Stimulated activated CD4-positive, alpha-beta T cell treated with anti-CD3 and anti-CD28 coated beads, TNF-alpha, amount 100 ng/mL, for 1 hour (primary cell): ENCODE results near the gene MOK.

ENCODE experiments used
- DNase-seq, 3 donors: peaks; one replicate each; pipeline ENCODE4 v3.0.0-alpha.2; 2020; ENCODE audit warnings: low read depth in 3 of 3, low spot score in 1 of 3

The MOK gene

DNA sequence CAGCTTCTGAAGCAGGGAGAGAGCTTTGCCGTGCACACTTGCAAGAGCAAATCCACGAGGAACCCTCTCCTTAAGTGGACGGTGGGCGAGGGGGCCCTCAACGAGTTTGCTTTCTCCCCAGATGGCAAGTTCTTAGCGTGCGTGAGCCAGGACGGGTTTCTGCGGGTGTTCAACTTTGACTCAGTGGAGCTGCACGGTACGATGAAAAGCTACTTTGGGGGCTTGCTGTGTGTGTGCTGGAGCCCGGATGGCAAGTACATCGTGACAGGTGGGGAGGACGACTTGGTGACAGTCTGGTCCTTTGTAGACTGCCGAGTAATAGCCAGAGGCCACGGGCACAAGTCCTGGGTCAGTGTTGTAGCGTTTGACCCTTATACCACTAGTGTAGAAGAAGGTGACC, 96.2 kb downstream of the MOK start:
- no peak for DNase-seq

DNA sequence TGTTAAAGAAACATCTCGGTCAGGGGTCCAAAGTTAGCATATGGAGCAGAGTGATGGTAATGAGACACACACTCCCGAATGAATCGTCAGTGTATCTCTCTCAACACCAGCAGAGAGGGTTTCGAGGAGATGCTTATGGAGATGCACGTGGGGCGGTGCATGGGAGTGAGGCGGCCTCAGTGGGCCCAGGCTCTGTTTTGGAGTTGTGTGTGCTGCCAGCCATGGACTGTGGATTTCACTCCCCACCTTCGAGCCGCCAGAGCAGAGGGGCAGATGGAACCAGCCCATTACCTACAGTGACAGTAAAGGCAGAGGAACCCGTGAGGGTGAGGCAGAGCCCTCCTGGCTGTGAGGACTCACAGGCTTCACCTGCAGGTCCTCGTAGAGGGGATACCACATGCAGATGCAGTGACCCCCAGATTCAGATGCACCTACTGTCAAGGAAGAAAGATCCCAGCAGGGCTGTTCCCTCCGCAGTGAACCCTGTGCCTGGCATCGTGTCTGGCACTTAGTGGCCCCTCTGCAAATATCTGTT, 97.1 kb downstream of the MOK start:
- DNase-seq, result no peak

DNA sequence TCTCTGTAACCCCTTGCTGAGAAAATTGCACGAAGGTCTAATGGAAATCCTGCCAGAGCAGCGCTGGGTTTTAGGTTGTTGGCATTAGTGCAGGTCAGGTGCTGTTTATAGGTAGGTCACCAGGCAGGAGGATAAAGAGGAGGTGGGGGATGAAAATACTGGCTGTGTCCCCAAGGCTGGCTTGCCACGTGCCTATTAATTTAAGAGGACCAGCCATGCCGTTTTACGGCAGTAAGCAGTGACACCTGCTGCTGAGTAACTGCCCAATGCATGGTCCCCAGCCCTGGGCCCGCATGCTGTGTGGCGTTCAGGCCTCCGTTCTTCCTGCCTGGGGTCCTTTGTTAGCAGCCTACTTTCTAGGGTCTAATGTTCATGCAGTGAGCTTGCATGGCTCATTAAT, 98.0 kb downstream of the MOK start:
- no peak for DNase-seq

DNA sequence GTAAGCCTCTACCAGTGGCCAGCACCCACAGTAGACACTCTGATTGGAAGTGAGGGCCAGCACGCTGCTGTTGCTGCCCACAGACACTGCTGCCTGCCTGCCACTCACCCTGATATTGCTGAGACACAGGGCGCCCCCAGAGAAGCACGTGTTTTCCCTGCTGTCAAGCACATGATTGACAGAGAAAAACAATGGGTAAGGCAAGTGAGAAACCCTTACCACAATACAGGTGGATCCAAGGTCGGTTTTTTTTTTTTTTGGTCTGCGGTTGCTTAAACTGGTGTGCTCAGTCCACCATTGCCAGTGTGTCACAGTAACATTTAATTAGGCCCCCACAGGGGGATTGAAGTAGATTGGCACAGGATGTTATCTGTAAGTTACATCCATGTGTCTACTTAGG, 99.4 kb downstream of the MOK start:
- no peak for DNase-seq

DNA sequence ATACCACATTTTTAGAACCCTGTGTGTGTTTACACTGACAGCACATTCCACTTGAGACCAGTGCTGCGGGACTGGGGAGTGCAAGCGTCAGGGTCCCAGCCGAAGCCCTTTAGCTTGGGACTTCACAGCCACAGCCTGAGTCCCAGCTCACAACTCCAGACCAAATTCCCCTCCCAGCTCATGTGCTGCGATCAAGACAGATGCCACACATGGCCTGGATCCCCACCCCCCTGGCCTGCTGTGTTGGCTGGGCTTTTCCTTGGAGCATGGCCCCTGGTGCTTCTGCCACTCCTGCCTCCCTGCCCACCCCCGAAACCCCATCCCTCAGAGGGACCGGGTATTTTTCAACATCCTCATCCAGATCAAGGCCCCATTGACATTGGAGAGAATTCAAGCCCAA, 101.6 kb downstream of the MOK start:
- DNase-seq, result no peak

DNA sequence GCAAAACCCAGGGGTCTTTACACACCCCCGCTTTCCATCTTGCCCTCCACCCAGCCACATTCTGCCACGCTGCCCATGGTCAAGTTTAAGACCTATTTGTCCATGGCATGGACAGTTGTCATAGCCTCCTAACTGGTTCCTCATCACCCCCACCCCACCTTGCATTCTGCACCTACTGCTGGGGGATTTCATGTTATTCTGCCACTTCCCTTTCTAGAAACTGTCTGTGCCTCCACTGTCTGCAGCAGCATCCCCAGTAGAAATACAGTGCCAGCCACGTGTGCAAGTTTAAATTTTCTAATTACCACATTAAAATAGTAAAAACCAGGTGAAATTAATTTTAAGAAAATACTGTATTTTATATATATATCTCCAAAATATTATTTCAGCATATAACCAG, 102.0 kb downstream of the MOK start:
- no peak for DNase-seq

DNA sequence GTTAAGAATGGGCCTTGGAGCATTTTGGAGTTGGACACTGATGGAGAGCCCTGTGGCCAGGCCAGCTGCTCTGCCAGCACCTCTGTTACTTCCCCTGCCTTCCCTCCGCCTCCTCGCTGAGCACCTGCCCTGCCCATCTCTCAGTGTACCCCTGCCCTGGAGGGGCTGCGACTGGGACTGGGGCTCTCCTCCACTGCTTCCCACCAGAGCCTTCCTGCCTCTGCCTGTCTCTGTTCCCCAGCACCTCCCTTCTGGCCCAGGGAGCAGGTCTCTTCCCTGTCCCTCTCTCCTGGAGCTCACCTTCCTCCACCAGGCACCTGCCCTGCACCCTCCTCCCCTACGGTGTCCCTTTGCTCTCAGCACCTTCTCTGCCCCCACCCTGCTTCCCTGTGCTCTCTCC, 103.2 kb downstream of the MOK start:
- no peak for DNase-seq

DNA sequence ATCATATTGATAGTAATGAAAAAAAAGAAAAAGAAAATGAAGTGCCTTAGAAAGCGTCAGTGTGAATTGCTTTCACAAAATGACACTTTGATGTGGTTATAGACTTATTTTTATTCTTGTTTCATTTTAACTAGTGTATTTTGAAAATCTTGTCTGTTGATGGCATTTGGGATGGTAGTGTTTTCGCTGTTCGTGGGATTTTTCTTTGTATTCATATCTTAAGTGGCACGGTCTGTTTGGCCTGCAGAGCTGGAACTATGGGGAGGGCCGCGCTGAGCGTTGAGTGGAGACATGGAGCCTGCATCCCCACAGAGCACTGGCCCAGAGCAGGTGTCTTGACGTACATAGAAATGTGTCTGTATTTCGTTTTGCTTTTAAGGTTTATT, 103.6 kb downstream of the MOK start:
- no peak for DNase-seq

DNA sequence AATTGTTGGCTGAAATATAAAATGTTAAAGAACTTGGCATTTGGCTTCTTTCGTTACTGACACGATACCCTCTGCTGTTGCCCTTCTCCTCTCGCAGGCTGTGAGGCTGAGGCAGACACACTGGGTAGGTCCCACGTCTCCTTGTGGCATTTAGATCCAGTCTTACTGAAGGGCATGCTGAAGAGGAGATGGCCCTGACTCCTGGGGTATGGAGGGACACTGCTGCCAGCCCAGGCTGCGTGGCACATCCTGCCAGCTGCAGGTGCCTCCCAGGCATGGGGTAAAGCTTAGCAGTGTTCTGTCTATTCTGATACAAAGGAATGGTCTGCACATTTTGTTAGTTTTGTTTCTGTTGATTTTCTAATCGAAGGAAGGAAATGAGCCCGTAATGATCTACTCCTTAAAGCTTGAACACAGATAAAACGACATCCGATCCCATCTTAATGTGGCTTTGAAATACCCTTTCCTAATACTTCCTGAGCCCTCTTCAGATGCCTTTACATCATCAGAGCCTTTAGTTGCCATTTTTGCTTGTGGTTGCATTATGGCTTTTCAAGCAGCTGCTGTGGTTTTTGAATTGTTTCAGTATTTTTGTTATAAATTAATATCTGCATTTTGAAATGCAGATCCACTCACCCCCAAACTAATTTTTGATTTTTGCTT, 104.1 kb downstream of the MOK start:
- no peak for DNase-seq

DNA sequence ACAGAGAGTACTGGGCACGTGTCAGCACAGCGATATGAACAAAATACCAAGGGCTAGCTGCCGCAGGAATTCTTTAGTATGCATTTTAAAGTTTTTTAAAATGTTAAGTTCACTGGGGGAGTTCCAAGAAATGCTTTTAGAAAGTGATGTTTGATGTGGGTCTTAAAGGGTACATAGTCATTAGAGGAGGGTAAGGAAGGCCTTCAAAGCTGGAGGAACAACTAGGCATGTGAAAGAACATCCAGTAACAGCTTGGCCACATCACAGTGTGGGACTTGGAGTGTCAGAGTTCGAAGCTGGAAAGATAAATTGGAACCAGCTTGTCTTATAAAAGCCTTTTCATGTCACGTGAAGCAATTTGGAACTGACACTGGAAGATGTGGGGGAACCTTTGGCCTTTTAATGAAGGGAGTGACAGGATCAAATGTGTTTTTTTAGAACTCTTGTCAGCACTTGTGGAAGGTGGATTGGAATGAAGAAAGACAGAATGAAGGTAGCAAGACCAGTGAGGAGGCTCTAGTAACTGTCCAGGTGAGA, 107.6 kb downstream of the MOK start:
- DNase-seq, result no peak

DNA sequence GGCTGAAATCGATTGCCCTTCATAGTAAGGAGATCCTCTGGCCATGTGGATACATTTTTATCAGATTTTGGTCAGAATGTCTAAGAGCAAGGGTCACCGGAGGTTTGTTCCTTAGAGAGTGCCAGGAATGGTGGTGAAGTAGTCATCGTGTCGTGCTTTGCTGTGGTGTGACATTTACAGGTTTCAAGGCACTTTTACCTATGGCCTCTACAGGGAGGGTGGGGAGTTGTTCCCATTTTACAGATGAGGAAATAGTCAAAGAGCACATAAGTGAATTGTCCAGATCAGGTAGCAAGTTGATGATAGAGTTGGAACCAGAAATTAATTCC, 108.1 kb downstream of the MOK start:
- no peak for DNase-seq

DNA sequence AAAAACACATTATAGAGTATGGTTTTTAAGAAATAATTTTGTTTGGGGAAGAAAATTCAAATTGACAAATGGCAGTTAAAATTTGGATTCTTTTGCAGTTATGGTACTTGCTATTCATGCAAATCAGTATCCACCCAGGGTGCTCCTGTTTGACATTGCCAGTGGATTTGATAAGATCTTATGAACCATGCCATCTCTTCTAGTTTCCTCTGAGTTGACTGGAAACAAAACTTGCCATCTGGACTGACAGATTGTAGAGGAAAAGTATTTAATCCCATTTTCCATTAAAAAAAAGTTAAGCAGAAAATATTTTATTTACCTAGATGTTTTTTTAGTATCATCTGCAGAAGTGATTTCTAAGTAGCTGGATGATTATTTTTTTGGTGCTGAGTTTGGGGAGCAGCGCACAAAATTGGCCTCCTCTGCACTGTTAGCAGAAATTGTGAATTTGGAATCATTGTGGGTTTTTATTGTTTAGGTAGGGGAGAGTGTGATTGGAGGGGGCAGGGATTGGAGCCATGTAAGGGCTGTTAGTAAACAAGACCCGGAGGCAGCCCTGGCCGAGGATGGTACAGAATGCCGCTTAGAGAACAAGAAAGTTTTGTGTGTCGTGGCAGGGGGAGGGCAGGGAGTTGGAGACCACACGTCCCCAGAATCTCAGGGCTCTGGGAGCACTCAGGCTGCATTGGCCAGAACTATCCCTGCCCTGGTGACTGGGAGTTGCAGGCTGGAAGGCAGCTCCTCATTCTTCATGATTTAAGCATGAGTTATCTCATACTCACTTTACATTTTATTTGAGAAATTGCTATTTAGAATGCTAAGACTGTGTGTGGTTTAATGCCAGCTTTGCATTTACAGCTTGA, 108.7 kb downstream of the MOK start:
- no peak for DNase-seq

DNA sequence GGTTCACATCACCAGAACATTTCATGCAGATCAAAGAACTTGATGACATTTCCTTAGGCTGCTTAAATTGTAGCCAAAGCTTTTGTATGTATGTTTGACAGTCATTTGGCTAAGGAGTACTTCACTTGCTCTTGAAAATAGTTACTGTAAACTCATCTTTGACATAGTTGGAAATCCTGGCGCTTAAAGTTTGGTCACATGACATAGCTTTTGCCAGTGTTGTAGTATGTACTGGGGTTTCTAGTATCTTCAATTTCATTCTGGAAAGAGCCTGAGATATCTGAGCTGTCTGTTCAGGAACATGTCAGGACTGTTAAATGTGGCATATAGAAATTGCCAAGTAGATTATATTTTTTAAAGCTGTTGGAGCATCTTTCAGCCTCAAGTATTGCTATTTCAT, 109.5 kb downstream of the MOK start:
- DNase-seq, result no peak

DNA sequence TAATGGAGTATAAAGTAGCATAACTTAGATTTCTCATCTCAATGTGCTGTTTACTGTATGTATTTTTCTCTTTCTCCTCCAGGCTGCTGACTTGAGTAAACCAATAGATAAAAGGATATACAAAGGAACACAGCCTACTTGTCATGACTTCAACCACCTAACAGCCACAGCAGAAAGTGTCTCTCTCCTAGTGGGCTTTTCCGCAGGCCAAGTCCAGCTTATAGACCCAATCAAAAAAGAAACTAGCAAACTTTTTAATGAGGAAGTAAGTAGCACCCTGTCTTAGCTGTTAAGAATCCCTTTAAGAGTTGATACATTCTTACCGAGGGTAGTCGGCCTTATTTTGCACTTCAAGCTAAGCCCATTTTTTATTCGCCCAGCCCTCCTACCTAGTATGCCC, 110.1 kb downstream of the MOK start:
- DNase-seq, result no peak

DNA sequence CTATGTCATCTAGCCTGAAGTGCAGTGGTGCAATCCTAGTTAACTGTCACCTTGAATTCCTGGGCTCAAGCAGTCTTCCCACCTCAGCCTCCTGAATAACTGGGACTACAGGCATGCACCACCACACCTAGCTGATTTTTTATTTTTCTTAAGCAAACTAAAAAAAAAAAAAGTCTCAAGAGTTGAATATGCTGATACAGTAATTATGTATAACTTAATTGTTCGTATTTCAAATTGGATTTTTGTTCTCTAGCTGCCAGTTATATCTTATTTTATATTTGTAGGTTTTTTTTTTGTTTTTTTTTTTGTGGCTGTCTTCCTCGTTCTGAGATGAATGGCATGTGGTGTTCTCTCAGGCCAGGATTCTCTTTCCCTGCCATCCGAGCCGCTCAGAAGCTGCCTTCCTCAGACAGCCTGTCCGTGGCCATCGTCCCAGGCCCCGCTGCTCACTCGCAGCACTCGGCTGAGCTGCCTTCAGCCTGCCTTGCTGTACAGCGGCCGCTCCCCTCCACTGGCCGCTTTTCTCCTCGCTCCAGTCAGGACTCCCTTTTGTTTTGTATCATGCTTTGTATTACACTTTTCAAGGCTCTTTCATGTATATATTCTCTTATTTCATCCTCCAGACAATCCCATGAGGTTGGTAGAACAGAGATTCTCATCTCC, 112.0 kb downstream of the MOK start:
- no peak for DNase-seq

DNA sequence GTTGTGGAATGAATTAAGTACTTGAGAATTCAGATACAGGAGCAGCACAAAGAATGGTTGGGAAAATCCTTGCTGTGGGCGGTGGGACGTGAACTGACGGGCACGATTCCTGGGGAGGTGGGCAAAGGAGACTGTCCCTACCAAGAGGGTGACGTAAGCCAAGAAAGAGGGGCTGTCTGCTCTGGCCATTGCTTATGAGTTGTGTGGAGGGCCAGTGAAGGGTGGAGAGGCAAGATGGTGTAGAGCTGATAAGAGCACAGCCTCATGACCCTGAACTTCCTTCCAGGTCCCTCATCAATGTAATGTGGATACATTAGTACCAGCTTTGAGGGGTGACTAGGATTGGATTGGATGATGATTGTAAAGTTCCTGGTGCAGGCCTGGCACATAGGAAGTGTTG, 115.1 kb downstream of the MOK start:
- DNase-seq, result no peak

DNA sequence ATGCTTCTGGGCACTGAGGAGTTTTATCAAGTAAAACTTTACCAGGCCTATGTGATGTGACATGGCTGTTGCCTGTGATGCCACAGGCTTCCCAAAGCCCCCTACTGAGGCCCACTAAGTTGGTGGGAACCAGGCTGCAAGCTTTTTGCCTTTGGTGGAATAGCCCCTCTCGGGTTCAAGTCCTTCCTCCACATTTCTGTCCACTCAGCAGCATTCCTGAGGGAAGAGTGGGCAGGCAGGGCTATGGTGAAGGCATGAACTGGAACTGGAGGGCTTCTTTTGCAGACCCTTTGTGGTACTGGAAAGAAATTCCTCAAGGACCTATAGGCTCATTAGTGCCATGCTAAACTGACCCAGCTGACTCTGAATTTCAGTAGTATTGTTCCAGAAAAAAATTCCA, 116.8 kb downstream of the MOK start:
- no peak for DNase-seq

DNA sequence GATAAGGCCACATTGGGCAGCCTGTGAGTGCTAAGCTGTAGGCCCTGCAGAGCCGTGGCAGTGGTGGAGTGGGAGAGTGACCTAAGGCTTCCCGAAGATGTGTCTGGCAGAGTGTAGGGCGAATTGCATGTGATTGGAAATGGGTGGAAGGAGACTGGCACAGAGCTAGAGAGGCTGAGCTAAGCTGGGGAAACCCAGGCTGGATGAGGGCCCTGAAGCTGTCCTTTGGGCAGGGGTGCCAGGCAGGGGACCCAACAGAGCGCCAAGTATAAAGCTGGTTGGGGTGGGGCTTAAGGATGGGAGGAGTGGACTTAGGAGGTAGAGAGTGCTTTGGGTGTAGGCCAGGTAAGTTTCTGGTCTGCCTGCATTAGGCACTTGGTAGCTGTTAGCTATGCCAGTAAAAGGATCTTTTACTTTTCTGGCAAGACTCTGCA, 117.4 kb downstream of the MOK start:
- no peak for DNase-seq

DNA sequence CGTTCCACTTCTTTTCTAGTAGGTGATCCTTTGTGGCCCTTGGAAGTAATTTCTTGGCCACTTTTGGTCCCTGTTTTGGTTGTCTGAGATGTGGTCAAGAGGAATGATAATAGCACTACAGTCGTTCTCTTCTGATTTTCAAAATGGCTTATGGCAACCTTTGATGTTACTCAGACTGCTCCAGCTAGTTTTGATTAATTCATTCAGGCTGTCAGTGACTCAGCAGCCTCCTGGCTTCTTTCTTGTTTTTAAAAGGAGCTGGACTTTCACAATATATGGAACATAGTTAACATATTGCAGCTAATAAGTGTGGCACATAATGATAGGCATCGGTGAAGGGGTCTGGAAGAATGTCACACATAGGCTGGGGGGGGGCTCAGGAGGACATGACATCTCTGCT, 117.9 kb downstream of the MOK start:
- no peak for DNase-seq

DNA sequence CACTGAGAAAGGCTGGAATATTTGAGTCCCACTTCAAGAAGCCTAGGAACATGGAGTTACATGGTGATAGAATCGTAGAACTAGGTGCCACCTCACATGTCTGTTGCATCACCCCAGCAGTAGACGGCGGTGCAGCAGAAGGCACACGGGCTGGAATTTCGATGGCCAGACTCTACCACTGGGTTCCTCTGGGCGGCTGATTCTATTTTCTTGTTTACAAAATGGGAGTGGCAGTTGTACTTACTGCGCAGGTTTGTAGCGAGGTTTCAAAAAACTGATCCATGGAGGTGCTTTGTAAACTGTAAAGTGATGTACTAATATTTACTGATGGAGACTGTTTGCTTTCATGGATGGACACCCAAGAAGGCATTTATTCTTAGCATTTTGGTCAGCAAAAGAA, 119.6 kb downstream of the MOK start:
- DNase-seq, result no peak

DNA sequence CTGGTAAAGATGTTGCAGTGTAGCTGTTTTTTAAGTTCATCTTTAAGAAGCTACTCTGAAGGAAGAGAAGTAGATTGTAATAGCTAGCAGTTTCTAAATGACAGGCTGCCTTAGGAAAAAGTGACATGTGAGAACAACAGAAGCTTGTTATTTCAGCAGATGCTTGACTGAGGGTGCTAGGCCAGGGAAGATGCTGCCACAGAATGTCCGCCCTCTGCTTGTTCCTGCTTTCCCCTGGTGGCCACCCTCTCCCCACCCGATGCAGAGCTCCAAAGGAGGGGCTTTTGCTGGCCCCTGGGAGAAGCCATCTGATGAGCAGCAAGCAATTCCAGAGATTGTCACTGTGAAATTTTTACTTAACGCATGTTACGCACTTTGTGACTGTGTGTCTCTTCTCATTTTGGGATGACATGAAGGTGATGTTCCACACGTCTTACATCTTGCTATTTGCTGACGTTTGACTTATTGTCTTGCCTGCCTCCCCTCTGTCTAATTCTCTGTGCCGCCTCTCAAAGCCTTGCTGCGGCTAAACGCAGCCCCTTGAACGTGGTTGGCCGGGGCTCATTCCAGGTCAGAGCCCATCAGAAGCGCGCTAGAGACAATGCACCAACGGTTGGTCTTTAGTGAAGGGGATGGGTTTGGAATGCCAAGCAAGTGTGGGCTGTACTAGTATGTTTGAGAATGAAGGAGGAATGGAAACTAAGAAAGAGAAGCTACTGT, 120.5 kb downstream of the MOK start:
- no peak for DNase-seq
